HCT116 (cell line): ENCODE data around the gene PLEKHA6. TPM values are rescaled to one million over a fixed set of nuclear protein-coding genes. Genes with fewer than 3 reads are reported as not detected.

Experiments used
- ATAC-seq: fragments of 200-7000 bp; cut with Tn5 transposase; 2 replicates; pipeline ENCODE4 v1.9.1; 2020; ENCODE audit warnings: mild to moderate bottlenecking, moderate library complexity
- BruUV-seq: library from RNA; stranded (reverse); fragments of 400-500 nt; replicated peaks from 2 replicates; lab custom pipeline; 2021; lab: Mats Ljungman, UMichigan
- CTCF ChIA-PET: fragments of 300-600 bp; sonication (Branson Sonifier 250); formaldehyde crosslinking; loops from one replicate; lab custom pipeline; 2021; ENCODE audit warnings: antibody characterized with exemption; lab: Charles Lee
- POLR2A ChIA-PET: fragments of 300-600, 350-600 bp; sonication (Branson Sonifier 250); formaldehyde crosslinking; loops from one replicate; lab custom pipeline; 2021; ENCODE audit warnings: antibody characterized with exemption; lab: Charles Lee
- RAD21 ChIA-PET, 2 experiments: fragments of 300-600 bp; sonication (Branson Sonifier 250); formaldehyde crosslinking; loops; one replicate each; lab custom pipeline; 2023; ENCODE audit warnings: low total read pairs in 2 of 2; ENCODE audit not compliant: uncharacterized antibody in 2 of 2, unreplicated experiment in 2 of 2, low non-redundant PET in 1 of 2; lab: Charles Lee
- DNase-seq: peaks from one replicate; pipeline ENCODE4 v3.0.0-alpha.2; 2010; ENCODE audit warnings: low read depth, low spot score
- H2AFZ ChIP-seq: fragments of 200-600 bp; shearing (Covaris generic), sonication (generic); 2 replicates; pipeline ENCODE4 v1.6.1; 2017; ENCODE audit warnings: low read depth, mixed run types, mixed read lengths, antibody characterized with exemption, low read length; ENCODE audit not compliant: poor library complexity, severe bottlenecking
- H3K27ac ChIP-seq: 2 replicates; pipeline ENCODE4 v1.5.1; 2012; ENCODE audit warnings: low read depth, low read length
- H3K27me3 ChIP-seq: fragments of 200-600 bp; sonication (generic); 2 replicates; pipeline ENCODE4 v1.6.1; 2016; ENCODE audit warnings: mixed run types, low read length, mixed read lengths; ENCODE audit not compliant: insufficient read depth
- H3K36me3 ChIP-seq, 2 experiments: fragments of 200-500 bp in 1 of 2; fragments of 200-600 bp in 1 of 2; sonication (Bioruptor generic) in 1 of 2; sonication (generic) in 1 of 2; 2 replicates each; pipeline versions ENCODE4 v1.5.1 to v1.6.1; 2014 to 2016; ENCODE audit warnings: low read length in 2 of 2, inconsistent platforms in 1 of 2, mixed read lengths in 1 of 2, mixed run types in 1 of 2; ENCODE audit not compliant: insufficient read depth in 2 of 2, control insufficient read depth in 1 of 2
- H3K4me1 ChIP-seq, 2 experiments: fragments of 200-600 bp in 1 of 2; sonication (generic) in 1 of 2; 2 replicates each; pipeline versions ENCODE4 v1.5.1 to v1.6.1; 2012 to 2017; ENCODE audit warnings: low read length in 2 of 2, inconsistent platforms in 1 of 2, mild to moderate bottlenecking in 1 of 2, mixed read lengths in 1 of 2, mixed run types in 1 of 2, moderate library complexity in 1 of 2; ENCODE audit not compliant: insufficient read depth in 2 of 2, control insufficient read depth in 1 of 2
- H3K4me2 ChIP-seq: fragments of 200-600 bp; sonication (generic); 2 replicates; pipeline ENCODE4 v1.6.1; 2017; ENCODE audit warnings: mixed run types, low read length, mixed read lengths
- H3K4me3 ChIP-seq, 2 experiments: fragments of 200-600 bp in 1 of 2; sonication (generic) in 1 of 2; replicated peaks in 1 of 2; 2 replicates each; pipeline ENCODE4 v1.5.1; 2011 to 2016; ENCODE audit warnings: low read length in 2 of 2, control low read depth in 1 of 2, low read depth in 1 of 2, mild to moderate bottlenecking in 1 of 2, mixed read lengths in 1 of 2, mixed run types in 1 of 2
- H3K79me2 ChIP-seq: fragments of 200-600 bp; sonication (generic); 2 replicates; pipeline ENCODE4 v1.6.1; 2017; ENCODE audit warnings: mild to moderate bottlenecking, mixed run types, low read length, moderate library complexity, mixed read lengths; ENCODE audit not compliant: insufficient read depth
- H3K9ac ChIP-seq: fragments of 200-600 bp; sonication (generic); 2 replicates; pipeline ENCODE4 v1.6.1; 2016; ENCODE audit warnings: low read length, mixed read lengths
- H3K9me2 ChIP-seq: fragments of 200-600 bp; sonication (generic), shearing (Covaris generic); 2 replicates; pipeline ENCODE4 v1.6.1; 2017; ENCODE audit warnings: mixed run types, mild to moderate bottlenecking, moderate library complexity; ENCODE audit not compliant: insufficient read depth
- H3K9me3 ChIP-seq, 2 experiments: fragments of 200-500 bp in 1 of 2; fragments of 200-600 bp in 1 of 2; sonication (Bioruptor generic) in 1 of 2; sonication (generic) in 1 of 2; 2 replicates each; pipeline ENCODE4 v1.6.1; 2014 to 2017; ENCODE audit warnings: low read length in 2 of 2, mixed read lengths in 2 of 2, inconsistent platforms in 1 of 2, low read depth in 1 of 2, mild to moderate bottlenecking in 1 of 2, mixed run types in 1 of 2, moderate library complexity in 1 of 2; ENCODE audit not compliant: control insufficient read depth in 1 of 2, insufficient read depth in 1 of 2
- H4K20me1 ChIP-seq: fragments of 200-600 bp; sonication (generic), shearing (Covaris generic); 2 replicates; pipeline ENCODE4 v1.6.1; 2017; ENCODE audit warnings: mixed run types, mild to moderate bottlenecking, moderate library complexity; ENCODE audit not compliant: insufficient read depth
- CBX3 ChIP-seq: IDR thresholded peaks from 2 replicates; pipeline ENCODE4 v1.6.1; 2012; ENCODE audit warnings: low read depth
- CEBPB ChIP-seq: IDR thresholded peaks from 2 replicates; pipeline ENCODE4 v1.6.1; 2012; ENCODE audit warnings: low read depth
- EZH2phosphoT487 ChIP-seq: fragments of 200-600 bp; IDR thresholded peaks from 2 replicates; pipeline ENCODE4 v1.6.1; 2018; ENCODE audit warnings: antibody characterized with exemption, borderline replicate concordance
- JUND ChIP-seq: IDR thresholded peaks from 2 replicates; pipeline ENCODE4 v1.6.1; 2012
- POLR2AphosphoS5 ChIP-seq: IDR thresholded peaks from 2 replicates; pipeline ENCODE4 v1.6.1; 2011; ENCODE audit warnings: mild to moderate bottlenecking, low read depth, low read length, moderate library complexity
- SRF ChIP-seq: IDR thresholded peaks from 2 replicates; pipeline ENCODE4 v1.6.1; 2012; ENCODE audit warnings: low read depth
- TCF7L2 ChIP-seq: IDR thresholded peaks from 2 replicates; pipeline ENCODE4 v1.7.0; 2011; ENCODE audit warnings: borderline replicate concordance, inconsistent platforms; ENCODE audit not compliant: insufficient read depth, insufficient read length; ENCODE audit errors: extremely low read depth
- ZFX ChIP-seq: fragments of 450-650 bp; IDR thresholded peaks from 2 replicates; pipeline ENCODE4 v1.6.1; 2017
- intact Hi-C: fragments of 100-400 bp; cut with micrococcal nuclease; formaldehyde crosslinking; loops from 2 replicates; pipeline ENCODE4 v1.10.0; 2022
- total RNA-seq: library from RNA; stranded (reverse); gene quantifications from one replicate; pipeline ENCODE4 v1.2.1, GENCODE V29; 2021; ENCODE audit not compliant: unreplicated experiment
- TF ChIP-seq, protein P1 (sequence below): IDR thresholded peaks from 2 replicates; pipeline ENCODE4 v1.6.1; 2012; ENCODE audit warnings: low read depth

The PLEKHA6 gene
- total RNA-seq, 1 experiment from 2014 or later = 13.1 TPM

DNA sequence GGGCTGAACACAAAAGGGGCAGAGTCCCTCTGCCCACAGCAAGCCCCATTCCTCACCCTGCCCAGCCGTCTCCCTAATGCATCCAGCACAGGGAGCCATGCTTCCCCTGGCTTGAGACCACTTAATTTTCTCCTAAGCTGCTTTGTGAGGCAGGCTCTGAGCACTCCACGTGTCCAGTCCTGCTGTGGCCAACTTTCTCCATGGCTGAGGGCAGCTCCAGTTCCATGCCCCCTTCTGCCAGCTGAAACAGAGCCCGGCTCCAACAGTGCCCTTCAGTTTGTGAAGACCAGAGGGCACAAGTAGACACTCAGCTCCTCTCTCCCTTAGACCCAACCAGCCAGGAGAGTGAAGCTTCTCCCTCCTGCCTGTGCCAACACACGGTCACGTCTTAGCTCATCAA lies 33.8 kb downstream of the PLEKHA6 start:
- H3K27me3 ChIP-seq = no peaks in the 10 kb centered on the region
- no peaks in the 10 kb centered on the region for H3K36me3 ChIP-seq
- H2AFZ ChIP-seq = no peak overlapping the region
- H3K9me3 ChIP-seq = no peaks in the 10 kb centered on the region
- H3K9ac ChIP-seq = no peak overlapping the region
- ChIA-PET POLR2A (interaction anchor here (1.5 kb wide), 1 partner anchor 12 kb away, joined by 3 read pairs; no protein-coding TSS in a partner anchor), RAD21 (no interaction called here), CTCF (no interaction called here)
- DNase-seq (no peak), ATAC-seq (no peak)
- H3K27ac ChIP-seq = no peak overlapping the region
- H3K9me2 ChIP-seq = no peaks in the 10 kb centered on the region
- TF ChIP-seq CBX3 = no peak
- TF ChIP-seq TCF7L2 = no peak
- no peak for TF ChIP-seq CEBPB
- TF ChIP-seq EZH2phosphoT487 = no peak
- no peak for TF ChIP-seq SRF
- TF ChIP-seq JUND = no peak
- TF ChIP-seq, protein P1, sequence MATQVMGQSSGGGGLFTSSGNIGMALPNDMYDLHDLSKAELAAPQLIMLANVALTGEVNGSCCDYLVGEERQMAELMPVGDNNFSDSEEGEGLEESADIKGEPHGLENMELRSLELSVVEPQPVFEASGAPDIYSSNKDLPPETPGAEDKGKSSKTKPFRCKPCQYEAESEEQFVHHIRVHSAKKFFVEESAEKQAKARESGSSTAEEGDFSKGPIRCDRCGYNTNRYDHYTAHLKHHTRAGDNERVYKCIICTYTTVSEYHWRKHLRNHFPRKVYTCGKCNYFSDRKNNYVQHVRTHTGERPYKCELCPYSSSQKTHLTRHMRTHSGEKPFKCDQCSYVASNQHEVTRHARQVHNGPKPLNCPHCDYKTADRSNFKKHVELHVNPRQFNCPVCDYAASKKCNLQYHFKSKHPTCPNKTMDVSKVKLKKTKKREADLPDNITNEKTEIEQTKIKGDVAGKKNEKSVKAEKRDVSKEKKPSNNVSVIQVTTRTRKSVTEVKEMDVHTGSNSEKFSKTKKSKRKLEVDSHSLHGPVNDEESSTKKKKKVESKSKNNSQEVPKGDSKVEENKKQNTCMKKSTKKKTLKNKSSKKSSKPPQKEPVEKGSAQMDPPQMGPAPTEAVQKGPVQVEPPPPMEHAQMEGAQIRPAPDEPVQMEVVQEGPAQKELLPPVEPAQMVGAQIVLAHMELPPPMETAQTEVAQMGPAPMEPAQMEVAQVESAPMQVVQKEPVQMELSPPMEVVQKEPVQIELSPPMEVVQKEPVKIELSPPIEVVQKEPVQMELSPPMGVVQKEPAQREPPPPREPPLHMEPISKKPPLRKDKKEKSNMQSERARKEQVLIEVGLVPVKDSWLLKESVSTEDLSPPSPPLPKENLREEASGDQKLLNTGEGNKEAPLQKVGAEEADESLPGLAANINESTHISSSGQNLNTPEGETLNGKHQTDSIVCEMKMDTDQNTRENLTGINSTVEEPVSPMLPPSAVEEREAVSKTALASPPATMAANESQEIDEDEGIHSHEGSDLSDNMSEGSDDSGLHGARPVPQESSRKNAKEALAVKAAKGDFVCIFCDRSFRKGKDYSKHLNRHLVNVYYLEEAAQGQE = no peak
- no peak for TF ChIP-seq ZFX
- no peak for TF ChIP-seq POLR2AphosphoS5
- H3K4me3 ChIP-seq = no peak overlapping the region
- peaks cover 5 to 20% of the 10 kb centered on the region in 2 experiments for H3K4me1 ChIP-seq
- H4K20me1 ChIP-seq = no peaks in the 10 kb centered on the region
- intact Hi-C loops = no loop called here
- BruUV-seq = no TSS peak
- no peaks in the 10 kb centered on the region for H3K79me2 ChIP-seq
- H3K4me2 ChIP-seq = no peak overlapping the region
